ENCODE results near the gene DYNLT1. TPM values are rescaled to one million over a fixed set of nuclear protein-coding genes. Genes with fewer than 3 reads are reported as not detected.

The DYNLT1 gene
- total RNA-seq, 4 donors from 2014 or later = 78.7 to 107 (median 87.4) TPM

GRCh38 chr6:158649289-158650143 is 5.0 kb upstream of the DYNLT1 start, which contains the start of gene SYTL3:
Gene SYTL3, plus strand, starts transcription at chr6:158650054. Its CDS starts 13,215 bp downstream, at chr6:158663269.
- 46 to 49% methylated on average over 13 to 15 of the region's 15 CpGs for WGBS, 2 donors
- Histone ChIP-seq H3K4me1 (peaks cover 3 to 35% (median 15%) of the 10 kb centered on the region in 3 donors), H3K36me3 (no peaks in the 10 kb centered on the region), H3K27ac (peak within 1 kb of the TSS; percentile 30 to 81 (median 71)), H3K9me3 (no peaks in the 10 kb centered on the region), H3K27me3 (no peaks in the 10 kb centered on the region), H3K4me3 (peak within 1 kb of the TSS in 2 of 4 donors; percentile 11 to 32)
- intact Hi-C loops (cut with DNase I) = no loop called here
- peak; percentile 14 for DNase-seq
- TF ChIP-seq CTCF (IDR thresholded peaks at IDR 0.05) = no peak
- TF ChIP-seq POLR2A (IDR thresholded peaks at IDR 0.05) = peak in 2 of 4 donors; percentile 53 to 76

GRCh38 chr6:158648682-158649131 is 4.2 kb upstream of the DYNLT1 start:
- 40 to 50% methylated on average over 5 of the region's 5 CpGs for WGBS, 2 donors
- Histone ChIP-seq H3K27me3 (no peaks in the 10 kb centered on the region), H3K27ac (peak overlapping the region; percentile 30 to 81 (median 71)), H3K36me3 (no peaks in the 10 kb centered on the region), H3K9me3 (no peaks in the 10 kb centered on the region), H3K4me1 (peaks cover 4 to 30% (median 9%) of the 10 kb centered on the region in 3 donors), H3K4me3 (no peak overlapping the region)
- intact Hi-C loops (cut with DNase I) = no loop called here
- TF ChIP-seq POLR2A (IDR thresholded peaks at IDR 0.05) = no peak
- no peak for DNase-seq

- 66% methylated on average over 4 of the region's 4 CpGs for WGBS, 2 donors
- Histone ChIP-seq H3K27me3 (no peaks in the 10 kb centered on the region), H3K4me3 (no peak overlapping the region), H3K4me1 (peaks cover 15 to 42% (median 16%) of the 10 kb centered on the region in 3 donors), H3K36me3 (no peaks in the 10 kb centered on the region), H3K27ac (peak overlapping the region in 1 of 4 donors; percentile 53), H3K9me3 (no peaks in the 10 kb centered on the region)
- no peak for TF ChIP-seq CTCF (IDR thresholded peaks at IDR 0.05)
- no peak for TF ChIP-seq POLR2A (IDR thresholded peaks at IDR 0.05)
- intact Hi-C loops (cut with DNase I) = no loop called here
- no peak for DNase-seq
These were observed 3.0 kb upstream of the DYNLT1 start for GRCh38 chr6:158647501-158647900.

- H3K36me3 ChIP-seq = no peaks in the 10 kb centered on the region
- WGBS, 2 donors = 47 to 81% methylated on average over 9 of the region's 10 CpGs
- H3K27me3 ChIP-seq = no peaks in the 10 kb centered on the region
- no peak for DNase-seq
- peak overlapping the region in 3 of 4 donors; percentile 98 to 100 (median 100) for H3K27ac ChIP-seq
- TF ChIP-seq POLR2A (IDR thresholded peaks at IDR 0.05) (no peak), CTCF (IDR thresholded peaks at IDR 0.05) (no peak)
- intact Hi-C loops (cut with DNase I) = no loop called here
- H3K9me3 ChIP-seq = no peaks in the 10 kb centered on the region
- H3K4me1 ChIP-seq = peaks cover 19 to 54% (median 24%) of the 10 kb centered on the region in 3 donors
- no peak overlapping the region for H3K4me3 ChIP-seq
These were observed 1.7 kb upstream of the DYNLT1 start for GRCh38 chr6:158646023-158646910.
